SK-N-SH (cell line): Measurements from ENCODE around the gene HK1.

ENCODE experiments used
- CHD2 ChIP-seq: fragments of 150-350 bp; IDR thresholded peaks from 2 replicates; pipeline ENCODE4 v1.6.1; 2018; ENCODE audit warnings: low read length; ENCODE audit not compliant: partially characterized antibody
- CTCF ChIP-seq: fragments of 200-600 bp; sonication (generic); IDR thresholded peaks from 2 replicates; pipeline ENCODE4 v1.6.1; 2017; ENCODE audit warnings: antibody characterized with exemption, mild to moderate bottlenecking, moderate library complexity
- FOXM1 ChIP-seq: IDR thresholded peaks from 2 replicates; pipeline ENCODE4 v1.4.0; 2012; ENCODE audit warnings: low read depth, mild to moderate bottlenecking
- POLR2AphosphoS5 ChIP-seq: IDR thresholded peaks from 2 replicates; pipeline ENCODE4 v1.6.1; 2012; ENCODE audit warnings: low read depth, low read length
- REST ChIP-seq: IDR thresholded peaks from 2 replicates; pipeline ENCODE4 v1.6.1; 2012; ENCODE audit warnings: mild to moderate bottlenecking, low read depth, low read length, moderate library complexity

- no peak for TF ChIP-seq CHD2
- TF ChIP-seq CTCF: no peak
- no peak for TF ChIP-seq FOXM1
- no peak for TF ChIP-seq POLR2AphosphoS5
- TF ChIP-seq REST: no peak
These were observed 25.3 kb downstream of the HK1 start for GRCh38 chr10:69303632-69304051.
